NCI-H2081 treated with DMSO at 0.1 percent for 48 hours (cell line): Measurements from ENCODE around the gene EIF4G1.
"Not testable (repeated sequence)": the region's sequence is repeated elsewhere in the genome, so short reads cannot be mapped to it uniquely, and the experiment has no call there.

Source experiments
- DNase-seq: peaks from one replicate; lab custom pipeline; 2025; lab: John Stamatoyannopoulos, UW

Gene EIF4G1

GRCh38 chr3:184335661-184336546 lies 21.5 kb downstream of the EIF4G1 start:
- DNase-seq = peak; percentile 23

- DNase-seq = no peak
Observed at GRCh38 chr3:184336547-184337398, 22.4 kb downstream of the EIF4G1 start.

GRCh38 chr3:184337399-184337714 lies 23.0 kb downstream of the EIF4G1 start, which contains the start of gene FAM131A:
Gene FAM131A (plus strand): TSS chr3:184337600. CDS start chr3:184337631, 31 bp downstream.
- DNase-seq = no peak

- no peak for DNase-seq
Observed at GRCh38 chr3:184337981-184338380, 23.6 kb downstream of the EIF4G1 start.

GRCh38 chr3:184338511-184338945 lies 24.1 kb downstream of the EIF4G1 start:
- DNase-seq = peak; percentile 81

- DNase-seq = no peak
Observed at GRCh38 chr3:184339001-184339400, 24.6 kb downstream of the EIF4G1 start.

GRCh38 chr3:184339451-184340135 lies 25.2 kb downstream of the EIF4G1 start:
- not testable (repeated sequence) for DNase-seq

GRCh38 chr3:184341925-184342324 lies 27.5 kb downstream of the EIF4G1 start:
- no peak for DNase-seq

- DNase-seq = no peak
Observed at GRCh38 chr3:184343200-184343876, 28.9 kb downstream of the EIF4G1 start.

GRCh38 chr3:184344579-184345316 lies 30.3 kb downstream of the EIF4G1 start:
- no peak for DNase-seq

- peak; percentile 45 for DNase-seq
Observed at GRCh38 chr3:184345317-184346144, 31.1 kb downstream of the EIF4G1 start.

GRCh38 chr3:184346480-184347190 lies 32.2 kb downstream of the EIF4G1 start:
- no peak for DNase-seq

GRCh38 chr3:184347321-184348056 lies 33.1 kb downstream of the EIF4G1 start:
- no peak for DNase-seq

GRCh38 chr3:184348057-184348382 lies 33.6 kb downstream of the EIF4G1 start:
- DNase-seq = no peak

GRCh38 chr3:184349563-184350470 lies 35.4 kb downstream of the EIF4G1 start:
- DNase-seq = no peak

- no peak for DNase-seq
Observed at GRCh38 chr3:184350618-184351017, 36.2 kb downstream of the EIF4G1 start.

GRCh38 chr3:184351511-184352148 lies 37.2 kb downstream of the EIF4G1 start:
- no peak for DNase-seq
